OCI-LY3 (cell line): ENCODE results near the gene EPHA6.

Experiments
- H2AFZ ChIP-seq: fragments of 200-600, 300-600 bp; shearing (Covaris generic); 2 replicates; pipeline ENCODE4 v1.6.0; 2014; ENCODE audit warnings: antibody characterized with exemption, low read depth, low read length
- H3K27ac ChIP-seq: fragments of 200-600, 300-600 bp; sonication (generic); 2 replicates; pipeline ENCODE4 v1.5.1; 2014; ENCODE audit warnings: mild to moderate bottlenecking, low read length, moderate library complexity, mixed read lengths
- H3K27me3 ChIP-seq: fragments of 200-600, 300-600 bp; sonication (generic); 2 replicates; pipeline ENCODE4 v1.6.1; 2014; ENCODE audit warnings: low read depth, low read length, mixed read lengths
- H3K36me3 ChIP-seq: fragments of 200-600, 300-600 bp; sonication (generic); replicated peaks from 2 replicates; pipeline ENCODE3; 2014; ENCODE audit warnings: low read depth, low read length, mixed read lengths
- H3K4me1 ChIP-seq: fragments of 300-600, 200-600 bp; sonication (generic); 2 replicates; pipeline ENCODE4 v1.6.1; 2014; ENCODE audit warnings: low read length, mixed read lengths
- H3K4me2 ChIP-seq: fragments of 200-600, 300-600 bp; sonication (generic); 2 replicates; pipeline ENCODE4 v1.6.1; 2014; ENCODE audit warnings: low read length, mixed read lengths
- H3K4me3 ChIP-seq: fragments of 300-600, 200-600 bp; sonication (generic); 2 replicates; pipeline ENCODE4 v1.5.1; 2014; ENCODE audit warnings: antibody characterized with exemption, mild to moderate bottlenecking, low read length, moderate library complexity
- H3K79me2 ChIP-seq: fragments of 300-600, 200-600 bp; shearing (Covaris generic); 2 replicates; pipeline ENCODE4 v1.6.1; 2014; ENCODE audit warnings: mild to moderate bottlenecking, low read length, mixed read lengths
- H3K9ac ChIP-seq: fragments of 300-600, 200-600 bp; shearing (Covaris generic); 2 replicates; pipeline ENCODE4 v1.6.0; 2014; ENCODE audit warnings: mild to moderate bottlenecking, low read length, moderate library complexity
- H3K9me3 ChIP-seq: fragments of 200-600, 300-600 bp; shearing (Covaris generic); 2 replicates; pipeline ENCODE4 v1.6.1; 2014; ENCODE audit warnings: low read length, mixed read lengths; ENCODE audit not compliant: insufficient read depth
- H4K20me1 ChIP-seq: fragments of 200-600, 300-600 bp; sonication (generic); 2 replicates; pipeline ENCODE4 v1.6.1; 2016; ENCODE audit warnings: low read length, mixed read lengths; ENCODE audit not compliant: insufficient read depth
- EZH2phosphoT487 ChIP-seq: fragments of 200-600 bp; shearing (Covaris generic); IDR thresholded peaks from 2 replicates; pipeline ENCODE4 v1.6.1; 2018; ENCODE audit warnings: antibody characterized with exemption, mixed run types, low read depth
- TF ChIP-seq, protein P1 (sequence below): fragments of 200-600, 300-600 bp; sonication (generic); IDR thresholded peaks from 2 replicates; pipeline ENCODE4 v1.5.1; 2014; ENCODE audit warnings: antibody characterized with exemption, low read length, low read depth

EPHA6 gene

GRCh38 chr3:97230486-97230885, 416.1 kb downstream of the EPHA6 start:
- Histone ChIP-seq H3K4me1 (peaks cover 16% of the 10 kb centered on the region), H3K27ac (no peak overlapping the region), H3K27me3 (no peaks in the 10 kb centered on the region), H3K9ac (no peak overlapping the region), H3K4me3 (no peak overlapping the region), H3K36me3 (no peaks in the 10 kb centered on the region), H4K20me1 (no peaks in the 10 kb centered on the region), H3K4me2 (no peak overlapping the region), H3K79me2 (no peaks in the 10 kb centered on the region), H2AFZ (no peak overlapping the region), H3K9me3 (no peaks in the 10 kb centered on the region)
- TF ChIP-seq, protein P1, sequence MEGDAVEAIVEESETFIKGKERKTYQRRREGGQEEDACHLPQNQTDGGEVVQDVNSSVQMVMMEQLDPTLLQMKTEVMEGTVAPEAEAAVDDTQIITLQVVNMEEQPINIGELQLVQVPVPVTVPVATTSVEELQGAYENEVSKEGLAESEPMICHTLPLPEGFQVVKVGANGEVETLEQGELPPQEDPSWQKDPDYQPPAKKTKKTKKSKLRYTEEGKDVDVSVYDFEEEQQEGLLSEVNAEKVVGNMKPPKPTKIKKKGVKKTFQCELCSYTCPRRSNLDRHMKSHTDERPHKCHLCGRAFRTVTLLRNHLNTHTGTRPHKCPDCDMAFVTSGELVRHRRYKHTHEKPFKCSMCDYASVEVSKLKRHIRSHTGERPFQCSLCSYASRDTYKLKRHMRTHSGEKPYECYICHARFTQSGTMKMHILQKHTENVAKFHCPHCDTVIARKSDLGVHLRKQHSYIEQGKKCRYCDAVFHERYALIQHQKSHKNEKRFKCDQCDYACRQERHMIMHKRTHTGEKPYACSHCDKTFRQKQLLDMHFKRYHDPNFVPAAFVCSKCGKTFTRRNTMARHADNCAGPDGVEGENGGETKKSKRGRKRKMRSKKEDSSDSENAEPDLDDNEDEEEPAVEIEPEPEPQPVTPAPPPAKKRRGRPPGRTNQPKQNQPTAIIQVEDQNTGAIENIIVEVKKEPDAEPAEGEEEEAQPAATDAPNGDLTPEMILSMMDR: no peak
- TF ChIP-seq EZH2phosphoT487: no peak

DNA sequence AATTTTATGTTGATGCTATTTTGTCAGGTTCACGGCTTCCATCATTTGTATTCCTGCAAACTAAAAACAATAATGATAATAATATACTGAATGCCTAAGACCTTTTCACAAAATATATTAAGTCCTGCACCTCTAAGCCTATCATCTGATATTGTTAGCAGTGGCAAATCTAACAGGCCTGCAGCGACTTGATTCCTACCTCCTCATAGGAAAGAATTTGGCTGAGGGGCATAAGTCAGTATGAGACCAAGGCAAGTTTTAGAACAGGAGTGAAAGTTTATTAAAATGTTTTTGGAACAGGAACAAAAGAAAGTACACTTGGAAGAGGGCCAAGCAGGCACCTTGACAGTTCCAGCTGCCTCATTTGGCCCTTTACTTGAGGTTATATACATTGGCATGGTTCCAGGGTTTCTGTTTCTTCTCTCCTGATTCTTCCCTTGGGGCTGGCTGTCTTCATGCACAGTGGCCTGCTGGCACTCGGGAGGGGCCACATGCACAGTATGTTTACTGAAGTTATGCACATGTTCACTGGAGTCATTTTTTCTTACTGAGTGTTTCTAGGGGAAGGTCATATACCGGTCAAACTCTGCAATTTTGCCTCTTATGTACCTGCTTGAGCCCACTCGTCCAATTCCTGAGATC, 418.1 kb downstream of the EPHA6 start:
- Histone ChIP-seq H3K9ac (no peak overlapping the region), H3K4me2 (no peak overlapping the region), H3K79me2 (no peaks in the 10 kb centered on the region), H3K4me3 (no peak overlapping the region), H3K36me3 (no peaks in the 10 kb centered on the region), H3K27me3 (no peaks in the 10 kb centered on the region), H4K20me1 (no peaks in the 10 kb centered on the region), H2AFZ (no peak overlapping the region), H3K4me1 (peaks cover 16% of the 10 kb centered on the region), H3K27ac (no peak overlapping the region), H3K9me3 (no peaks in the 10 kb centered on the region)
- TF ChIP-seq, protein P1: no peak
- TF ChIP-seq EZH2phosphoT487: no peak

GRCh38 chr3:97235179-97235578, 420.8 kb downstream of the EPHA6 start:
- Histone ChIP-seq H3K9me3 (no peaks in the 10 kb centered on the region), H3K79me2 (no peaks in the 10 kb centered on the region), H4K20me1 (no peaks in the 10 kb centered on the region), H3K9ac (no peak overlapping the region), H3K36me3 (no peaks in the 10 kb centered on the region), H2AFZ (no peak overlapping the region), H3K27me3 (no peaks in the 10 kb centered on the region), H3K4me1 (peaks cover 16% of the 10 kb centered on the region), H3K27ac (no peak overlapping the region), H3K4me3 (no peak overlapping the region), H3K4me2 (no peak overlapping the region)
- TF ChIP-seq, protein P1: no peak
- no peak for TF ChIP-seq EZH2phosphoT487

GRCh38 chr3:97235611-97236315, 421.4 kb downstream of the EPHA6 start:
- H3K27ac ChIP-seq: no peak overlapping the region
- no peaks in the 10 kb centered on the region for H4K20me1 ChIP-seq
- H3K9ac ChIP-seq: no peak overlapping the region
- no peak overlapping the region for H2AFZ ChIP-seq
- no peaks in the 10 kb centered on the region for H3K36me3 ChIP-seq
- H3K4me2 ChIP-seq: no peak overlapping the region
- H3K4me3 ChIP-seq: no peak overlapping the region
- no peak for TF ChIP-seq EZH2phosphoT487
- TF ChIP-seq, protein P1: no peak
- no peaks in the 10 kb centered on the region for H3K27me3 ChIP-seq
- peaks cover 16% of the 10 kb centered on the region for H3K4me1 ChIP-seq
- no peaks in the 10 kb centered on the region for H3K9me3 ChIP-seq
- H3K79me2 ChIP-seq: no peaks in the 10 kb centered on the region
